Measurements from ENCODE around the gene COL23A1.

COL23A1 gene

DNA sequence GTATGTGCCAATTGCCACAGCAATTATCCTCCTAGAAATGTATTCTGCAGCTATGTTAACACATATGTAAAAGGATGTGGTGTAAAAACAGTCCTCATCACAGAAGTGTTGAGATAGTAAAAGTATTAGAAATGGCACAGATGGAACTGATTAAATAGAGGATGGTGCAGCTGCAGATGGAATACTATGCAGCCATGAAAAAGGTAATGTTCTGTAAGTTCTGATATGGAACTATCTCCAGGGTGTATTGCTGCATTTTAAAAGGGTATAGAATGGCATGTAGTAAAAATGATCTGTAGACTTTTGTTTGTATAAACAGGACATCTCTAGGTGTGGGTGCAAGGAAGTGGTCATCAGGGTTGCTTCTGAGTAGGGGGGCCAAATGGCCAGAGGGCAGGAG, 294.6 kb downstream of the COL23A1 start:
- Histone ChIP-seq H3K9me3 (ENCODE audit: control insufficient read depth, insufficient read depth, low read depth, low read length) (no peaks in the 10 kb centered on the region), H3K4me3 (ENCODE audit: low read depth, low read length) (no peak overlapping the region), H3K36me3 (ENCODE audit: control insufficient read depth in 2 of 2, insufficient read depth in 1 of 2, low read length in 2 of 2) (no peaks in the 10 kb centered on the region), H3K27ac (ENCODE audit: extremely low read depth, low read depth, low read length) (no peak overlapping the region), H3K4me1 (ENCODE audit: control insufficient read depth, insufficient read depth, low read length) (no peaks in the 10 kb centered on the region)
- 0 out of 2 replicates have a peak, but pooled peaks have one; percentile 58 for TF ChIP-seq ZNF280D (tag by site-specific recombination; IDR thresholded peaks at IDR 0.05)
- TF ChIP-seq, protein P1, sequence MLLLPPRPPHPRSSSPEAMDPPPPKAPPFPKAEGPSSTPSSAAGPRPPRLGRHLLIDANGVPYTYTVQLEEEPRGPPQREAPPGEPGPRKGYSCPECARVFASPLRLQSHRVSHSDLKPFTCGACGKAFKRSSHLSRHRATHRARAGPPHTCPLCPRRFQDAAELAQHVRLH (tag by site-specific recombination; IDR thresholded peaks at IDR 0.05), result peak; percentile 96
- TF ChIP-seq ZNF2 (tag by site-specific recombination; IDR thresholded peaks at IDR 0.05), result no peak
- TF ChIP-seq ZNF146 (tag by site-specific recombination; IDR thresholded peaks at IDR 0.05), result peak; percentile 99
- CTCF ChIA-PET, result interaction anchor here (1.2 kb wide), 1 partner anchor 15 kb away, joined by 4 read pairs; no protein-coding TSS in a partner anchor
- POLR2A ChIA-PET, result no interaction called here

DNA sequence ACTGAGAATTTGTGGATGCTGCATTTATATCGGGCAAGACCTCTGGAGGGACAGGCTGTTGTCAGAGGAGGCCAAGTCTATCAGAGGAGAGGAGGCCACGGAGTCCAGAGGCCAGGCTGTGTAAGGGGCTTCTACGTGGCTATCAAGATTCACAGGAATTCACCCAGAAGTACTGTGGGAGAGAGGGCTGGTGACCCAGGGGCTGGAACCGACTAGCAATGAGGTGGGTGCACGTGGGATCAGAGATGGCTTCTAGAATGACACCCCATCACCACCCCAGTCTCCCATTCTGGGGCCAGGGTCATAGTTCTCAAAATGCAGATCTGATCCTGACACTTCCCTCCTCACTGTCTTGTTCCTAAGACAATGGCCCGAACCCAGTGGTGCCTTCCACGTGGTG, 296.4 kb downstream of the COL23A1 start:
- Histone ChIP-seq H3K4me1 (ENCODE audit: control insufficient read depth, insufficient read depth, low read length) (no peaks in the 10 kb centered on the region; the same call in 1 of the 2 replicates), H3K36me3 (ENCODE audit: control insufficient read depth in 2 of 2, insufficient read depth in 1 of 2, low read length in 2 of 2) (no peaks in the 10 kb centered on the region), H3K27ac (ENCODE audit: extremely low read depth, low read depth, low read length) (no peak overlapping the region), H3K4me3 (ENCODE audit: low read depth, low read length) (no peak overlapping the region), H3K9me3 (ENCODE audit: control insufficient read depth, insufficient read depth, low read depth, low read length) (no peaks in the 10 kb centered on the region)
- ChIA-PET POLR2A (no interaction called here), CTCF (no interaction called here)
- TF ChIP-seq BCL11B (tag by site-specific recombination; IDR thresholded peaks at IDR 0.05; ENCODE audit: low read depth) (no peak), KLF1 (tag by site-specific recombination; IDR thresholded peaks at IDR 0.05) (0 out of 2 replicates have a peak, but pooled peaks have one; percentile 1), ZNF112 (tag by site-specific recombination; IDR thresholded peaks at IDR 0.05) (no peak)

DNA sequence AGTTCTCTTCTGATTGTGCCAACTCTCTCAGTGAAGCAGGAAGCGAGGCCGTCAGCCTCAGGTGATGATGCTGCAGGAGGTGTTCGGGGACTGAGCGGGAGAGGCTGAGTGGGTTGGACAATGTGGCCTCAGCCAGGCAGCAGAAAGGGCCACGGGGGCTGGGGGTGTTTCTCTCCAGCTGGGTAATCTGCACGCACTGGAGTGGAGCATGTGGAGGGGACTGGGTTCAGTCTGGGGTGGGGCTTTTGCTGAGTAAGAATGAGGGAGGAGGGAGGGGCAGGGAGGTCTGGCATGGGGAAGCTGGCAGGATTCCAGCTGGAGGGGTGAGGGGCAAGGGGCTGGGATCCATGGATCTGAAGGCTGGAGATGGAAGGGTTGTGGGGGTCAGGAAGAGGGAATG, 296.8 kb downstream of the COL23A1 start:
- no peaks in the 10 kb centered on the region for H3K9me3 ChIP-seq (ENCODE audit: control insufficient read depth, insufficient read depth, low read depth, low read length)
- no peaks in the 10 kb centered on the region; the same call in 1 of the 2 replicates for H3K4me1 ChIP-seq (ENCODE audit: control insufficient read depth, insufficient read depth, low read length)
- TF ChIP-seq KLF1 (tag by site-specific recombination; IDR thresholded peaks at IDR 0.05), result 0 out of 2 replicates have a peak, but pooled peaks have one; percentile 29
- no peak for TF ChIP-seq ZNF280C (tag by site-specific recombination; IDR thresholded peaks at IDR 0.05)
- ChIA-PET POLR2A (no interaction called here), CTCF (interaction anchor here (0.6 kb wide), 1 partner anchor 202 kb away, joined by 3 read pairs; no protein-coding TSS in a partner anchor)
- no peak overlapping the region for H3K4me3 ChIP-seq (ENCODE audit: low read depth, low read length)
- no peak overlapping the region for H3K27ac ChIP-seq (ENCODE audit: extremely low read depth, low read depth, low read length)
- H3K36me3 ChIP-seq (ENCODE audit: control insufficient read depth in 2 of 2, insufficient read depth in 1 of 2, low read length in 2 of 2), result no peaks in the 10 kb centered on the region

- ChIA-PET POLR2A (no interaction called here), CTCF (interaction anchor here (0.6 kb wide), 1 partner anchor 201 kb away, joined by 3 read pairs; no protein-coding TSS in a partner anchor)
- no peaks in the 10 kb centered on the region; the same call in 1 of the 2 replicates for H3K4me1 ChIP-seq (ENCODE audit: control insufficient read depth, insufficient read depth, low read length)
- no peaks in the 10 kb centered on the region for H3K36me3 ChIP-seq (ENCODE audit: control insufficient read depth in 2 of 2, insufficient read depth in 1 of 2, low read length in 2 of 2)
- H3K27ac ChIP-seq (ENCODE audit: extremely low read depth, low read depth, low read length), result no peak overlapping the region
- TF ChIP-seq HOXA7 (CRISPR knock-in tag; IDR thresholded peaks at IDR 0.05; ENCODE audit: borderline replicate concordance), result no peak
- TF ChIP-seq ZNF792 (tag by site-specific recombination; IDR thresholded peaks at IDR 0.05), result no peak
- TF ChIP-seq, protein P2, sequence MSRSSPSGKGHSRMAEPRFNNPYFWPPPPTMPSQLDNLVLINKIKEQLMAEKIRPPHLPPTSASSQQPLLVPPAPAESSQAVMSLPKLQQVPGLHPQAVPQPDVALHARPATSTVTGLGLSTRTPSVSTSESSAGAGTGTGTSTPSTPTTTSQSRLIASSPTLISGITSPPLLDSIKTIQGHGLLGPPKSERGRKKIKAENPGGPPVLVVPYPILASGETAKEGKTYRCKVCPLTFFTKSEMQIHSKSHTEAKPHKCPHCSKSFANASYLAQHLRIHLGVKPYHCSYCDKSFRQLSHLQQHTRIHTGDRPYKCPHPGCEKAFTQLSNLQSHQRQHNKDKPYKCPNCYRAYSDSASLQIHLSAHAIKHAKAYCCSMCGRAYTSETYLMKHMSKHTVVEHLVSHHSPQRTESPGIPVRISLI (tag by site-specific recombination; IDR thresholded peaks at IDR 0.05), result no peak
- TF ChIP-seq ZNF549 (tag by site-specific recombination; IDR thresholded peaks at IDR 0.05), result no peak
- TF ChIP-seq ZIC2 (tag by site-specific recombination; IDR thresholded peaks at IDR 0.05), result no peak
- TF ChIP-seq ZNF624 (tag by site-specific recombination; IDR thresholded peaks at IDR 0.05), result no peak
- TF ChIP-seq ZNF148 (tag by site-specific recombination; IDR thresholded peaks at IDR 0.05; ENCODE audit: borderline replicate concordance), result no peak
- TF ChIP-seq ZNF169 (tag by site-specific recombination; IDR thresholded peaks at IDR 0.05), result no peak
- TF ChIP-seq GLI2 (tag by site-specific recombination; IDR thresholded peaks at IDR 0.05; ENCODE audit: borderline replicate concordance, low read depth), result no peak
- no peak for TF ChIP-seq KLF1 (tag by site-specific recombination; IDR thresholded peaks at IDR 0.05)
- TF ChIP-seq HOXD13 (CRISPR knock-in tag; IDR thresholded peaks at IDR 0.05; ENCODE audit: borderline replicate concordance), result no peak
- H3K4me3 ChIP-seq (ENCODE audit: low read depth, low read length), result no peak overlapping the region
- no peaks in the 10 kb centered on the region for H3K9me3 ChIP-seq (ENCODE audit: control insufficient read depth, insufficient read depth, low read depth, low read length)
Measured at GRCh38 chr5:178292826-178293205, 297.4 kb downstream of the COL23A1 start.

All from HEK293 (cell line).